Common myeloid progenitor, CD34-positive (primary cell): ENCODE data around the gene NCOA3.
"Not testable (repeated sequence)": the region's sequence is repeated elsewhere in the genome, so short reads cannot be mapped to it uniquely, and the experiment has no call there.

Experiments used
- CTCF ChIA-PET: fragments of 350-600 bp; sonication (Branson Sonifier 250); formaldehyde crosslinking; loops from one replicate; lab custom pipeline; 2021; ENCODE audit warnings: antibody characterized with exemption; lab: Charles Lee
- POLR2A ChIA-PET: fragments of 350-600 bp; sonication (Branson Sonifier 250); formaldehyde crosslinking; loops from one replicate; lab custom pipeline; 2021; ENCODE audit warnings: antibody characterized with exemption; lab: Charles Lee
- DNase-seq, 3 donors: peaks; one replicate each; pipeline versions ENCODE4 v3.0.0 to v3.0.0-alpha.2; 2013
- H3K27ac ChIP-seq, 2 experiments: 1 replicate in 1 of 2; 2 replicates in 1 of 2; pipeline ENCODE4 v1.7.0; 2013; ENCODE audit warnings: inconsistent platforms in 2 of 2, low read length in 2 of 2, mild to moderate bottlenecking in 2 of 2, low read depth in 1 of 2, moderate library complexity in 1 of 2; ENCODE audit not compliant: severe bottlenecking in 2 of 2, insufficient read depth in 1 of 2, poor library complexity in 1 of 2
- H3K27me3 ChIP-seq, 5 experiments: replicated peaks in 2 of 5; 1 replicate in 3 of 5; 2 replicates in 2 of 5; pipeline versions ENCODE4 v1.6.1 to v1.7.0; 2013; ENCODE audit warnings: low read length in 4 of 5, mild to moderate bottlenecking in 2 of 5, moderate library complexity in 2 of 5, inconsistent platforms in 1 of 5; ENCODE audit not compliant: insufficient read depth in 5 of 5, control insufficient read depth in 4 of 5
- H3K36me3 ChIP-seq, 4 experiments: 1 replicate in 2 of 4; 2 replicates in 2 of 4; pipeline versions ENCODE4 v1.6.1 to v1.7.0; 2013; ENCODE audit warnings: low read length in 3 of 4, control low read depth in 1 of 4, mild to moderate bottlenecking in 1 of 4; ENCODE audit not compliant: control insufficient read depth in 4 of 4, insufficient read depth in 4 of 4
- H3K4me1 ChIP-seq, 4 experiments: 1 replicate in 3 of 4; 2 replicates in 1 of 4; pipeline versions ENCODE4 v1.6.1 to v1.7.1; 2013; ENCODE audit warnings: low read length in 3 of 4, mild to moderate bottlenecking in 3 of 4, control low read depth in 1 of 4, inconsistent platforms in 1 of 4, moderate library complexity in 1 of 4; ENCODE audit not compliant: control insufficient read depth in 4 of 4, insufficient read depth in 4 of 4; ENCODE audit errors: control extremely low read depth in 1 of 4
- H3K4me3 ChIP-seq, 7 experiments: 1 replicate in 4 of 7; 2 replicates in 3 of 7; pipeline versions ENCODE4 v1.5.1 to v1.7.0; 2013; ENCODE audit warnings: mild to moderate bottlenecking in 7 of 7, low read length in 6 of 7, moderate library complexity in 6 of 7, inconsistent platforms in 2 of 7, low read depth in 2 of 7, control low read depth in 1 of 7; ENCODE audit not compliant: insufficient read depth in 4 of 7, control insufficient read depth in 1 of 7; ENCODE audit errors: extremely low read depth in 1 of 7
- H3K9me3 ChIP-seq, 5 experiments: 1 replicate in 4 of 5; 2 replicates in 1 of 5; pipeline versions ENCODE4 v1.6.1 to v1.7.1; 2013; ENCODE audit warnings: low read length in 4 of 5, mild to moderate bottlenecking in 2 of 5, inconsistent platforms in 1 of 5, low read depth in 1 of 5, moderate library complexity in 1 of 5; ENCODE audit not compliant: control insufficient read depth in 4 of 5, insufficient read depth in 2 of 5; ENCODE audit errors: control extremely low read depth in 1 of 5
- WGBS: methylation state at CpG from one replicate; pipeline ENCODE4 v1.1.5; 2013; ENCODE audit not compliant: insufficient coverage; 5-methylcytosine and 5-hydroxymethylcytosine counted together

Gene NCOA3

GRCh38 chr20:47594157-47594556, 92.5 kb downstream of the NCOA3 start:
- H3K4me3 ChIP-seq = no peak overlapping the region
- H3K27me3 ChIP-seq = no peaks in the 10 kb centered on the region
- DNase-seq = no peak
- ChIA-PET POLR2A (interaction anchor here (0.6 kb wide), 1 partner anchor 1946 kb away, joined by 3 read pairs; no protein-coding TSS in a partner anchor), CTCF (no interaction called here)
- 100% methylated on average over 6 of the region's 6 CpGs for WGBS
- H3K36me3 ChIP-seq = peaks cover 0 to 3% (median 0%) of the 10 kb centered on the region in 4 experiments
- no peaks in the 10 kb centered on the region for H3K4me1 ChIP-seq
- H3K27ac ChIP-seq = no peak overlapping the region
- no peaks in the 10 kb centered on the region for H3K9me3 ChIP-seq

- CTCF ChIA-PET = interaction anchor here (0.6 to 1.8 kb wide), 4 partner anchors 9 to 211 kb away, joined by 4 to 6 read pairs (median 4); no protein-coding TSS in a partner anchor
- POLR2A ChIA-PET, H3K27me3 ChIP-seq, DNase-seq, H3K4me3 ChIP-seq, H3K9me3 ChIP-seq, H3K4me1 ChIP-seq, H3K27ac ChIP-seq, H3K36me3 ChIP-seq: not testable (repeated sequence)
- WGBS = 98% methylated on average over 8 of the region's 10 CpGs
These were observed 93.5 kb downstream of the NCOA3 start for GRCh38 chr20:47595138-47595537.

GRCh38 chr20:47596003-47596571, 94.4 kb downstream of the NCOA3 start:
- Histone ChIP-seq H3K4me1 (peaks cover 0 to 6% (median 0%) of the 10 kb centered on the region in 4 experiments), H3K4me3 (no peak overlapping the region), H3K36me3 (peaks cover 0 to 3% (median 0%) of the 10 kb centered on the region in 4 experiments), H3K9me3 (no peaks in the 10 kb centered on the region), H3K27ac (no peak overlapping the region), H3K27me3 (no peaks in the 10 kb centered on the region)
- WGBS = no CpG with 5 or more reads among the region's 6 CpGs
- POLR2A ChIA-PET = no interaction called here
- no peak for DNase-seq
- CTCF ChIA-PET = interaction anchor here (0.9 to 1.8 kb wide), 6 partner anchors 8 to 323 kb away, joined by 3 to 6 read pairs (median 4); no protein-coding TSS in a partner anchor

- CTCF ChIA-PET = interaction anchor here (0.9 to 1.2 kb wide), 3 partner anchors 12 to 324 kb away, joined by 3 read pairs; no protein-coding TSS in a partner anchor
These were observed 95.4 kb downstream of the NCOA3 start for GRCh38 chr20:47597090-47597489.

GRCh38 chr20:47598911-47599744, 97.4 kb downstream of the NCOA3 start:
- WGBS = 100% methylated on average over 4 of the region's 7 CpGs
- CTCF ChIA-PET = interaction anchor here (1.0 to 2.3 kb wide), 5 partner anchors 10 to 37 kb away, joined by 3 to 6 read pairs (median 4); no protein-coding TSS in a partner anchor
- POLR2A ChIA-PET = interaction anchor here (0.6 kb wide), 1 partner anchor 161 kb away, joined by 3 read pairs; no protein-coding TSS in a partner anchor
- H3K27me3 ChIP-seq = no peaks in the 10 kb centered on the region
- peaks cover 0 to 8% (median 0%) of the 10 kb centered on the region in 4 experiments for H3K4me1 ChIP-seq
- H3K27ac ChIP-seq = no peak overlapping the region
- peaks cover 0 to 4% (median 2%) of the 10 kb centered on the region in 5 experiments for H3K9me3 ChIP-seq
- peaks cover 0 to 4% (median under 1%) of the 10 kb centered on the region in 4 experiments for H3K36me3 ChIP-seq
- no peak overlapping the region for H3K4me3 ChIP-seq
- no peak for DNase-seq

More at GRCh38 chr20:47597090-47597489, 95.4 kb downstream of the NCOA3 start:
- peaks cover 0 to 8% (median 0%) of the 10 kb centered on the region in 4 experiments for H3K4me1 ChIP-seq
- H3K36me3 ChIP-seq = peaks cover 0 to 3% (median 0%) of the 10 kb centered on the region in 4 experiments
- no peak overlapping the region for H3K27ac ChIP-seq
- POLR2A ChIA-PET = no interaction called here
- H3K9me3 ChIP-seq = no peaks in the 10 kb centered on the region
- H3K27me3 ChIP-seq = no peaks in the 10 kb centered on the region
- no peak for DNase-seq
- H3K4me3 ChIP-seq = no peak overlapping the region

- peaks cover 0 to 4% (median 2%) of the 10 kb centered on the region in 5 experiments for H3K9me3 ChIP-seq
- ChIA-PET CTCF (interaction anchor here (0.7 to 2.1 kb wide), 4 partner anchors 20 to 329 kb away, joined by 3 to 9 read pairs (median 4); no protein-coding TSS in a partner anchor), POLR2A (no interaction called here)
- H3K27ac ChIP-seq = no peak overlapping the region
- H3K36me3 ChIP-seq = peaks cover 0 to 4% (median under 1%) of the 10 kb centered on the region in 4 experiments
- H3K4me3 ChIP-seq = no peak overlapping the region
- WGBS = 84% methylated on average over 6 of the region's 9 CpGs
- H3K4me1 ChIP-seq = peaks cover 0 to 8% (median 2%) of the 10 kb centered on the region in 4 experiments
- H3K27me3 ChIP-seq = no peaks in the 10 kb centered on the region
- DNase-seq = peak in 1 of 3 donors; percentile 21
These were observed 99.4 kb downstream of the NCOA3 start for GRCh38 chr20:47600967-47601547.
